Bronchial epithelial cell (primary cell): ENCODE data around the gene VTI1A. TPM values are rescaled to one million over a fixed set of nuclear protein-coding genes. Genes with fewer than 3 reads are reported as not detected.

Experiments used
- DNase-seq: peaks from one replicate; pipeline ENCODE4 v3.0.0-alpha.2; 2010; ENCODE audit warnings: low read depth
- FAIRE-seq: peaks from 2 replicates; lab custom pipeline; 2011; peaks lifted over from hg19 to GRCh38; lab: Jason Lieb, UNC
- H3K27me3 ChIP-seq: 2 replicates; pipeline ENCODE4 v1.5.1; 2011; ENCODE audit warnings: low read length; ENCODE audit not compliant: control insufficient read depth, insufficient read depth
- H3K36me3 ChIP-seq: 2 replicates; pipeline ENCODE4 v1.5.1; 2011; ENCODE audit warnings: low read length; ENCODE audit not compliant: control insufficient read depth, insufficient read depth
- H3K4me3 ChIP-seq: 2 replicates; pipeline ENCODE4 v1.5.1; 2011; ENCODE audit warnings: mild to moderate bottlenecking, low read depth, low read length, control low read depth
- total RNA-seq: library from RNA; depleted of rRNA; stranded (reverse); fragments of >200 nt; gene quantifications from 2 replicates; pipeline ENCODE4 v1.2.1, GENCODE V29; 2014
- TF ChIP-seq, protein P1 (sequence below): IDR thresholded peaks from 2 replicates; pipeline ENCODE4 v1.5.1; 2011; ENCODE audit warnings: mild to moderate bottlenecking, moderate library complexity, low read length, control low read depth, inconsistent platforms; ENCODE audit not compliant: insufficient read depth, severe bottlenecking

VTI1A gene
- total RNA-seq, 1 donor from 2014 or later, result 36.6 TPM

DNA sequence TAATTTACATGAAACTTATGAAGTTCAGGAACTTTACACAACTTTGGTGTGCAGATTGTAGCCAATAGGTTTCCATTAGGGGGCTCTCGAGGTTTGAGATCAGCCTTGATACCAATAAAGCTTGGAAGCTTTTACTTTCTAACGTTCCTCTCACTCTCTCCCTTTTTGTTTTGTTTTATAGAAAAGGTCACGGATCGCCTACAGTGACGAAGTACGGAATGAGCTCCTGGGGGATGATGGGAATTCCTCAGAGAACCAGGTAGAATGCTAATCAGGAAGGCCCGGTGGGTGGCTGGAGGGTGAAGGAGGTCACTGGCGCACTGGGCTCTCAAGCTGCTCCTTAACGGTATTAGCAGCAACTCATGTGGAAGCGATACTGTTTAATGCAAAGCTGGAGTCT is 79.9 kb downstream of the VTI1A start:
- Histone ChIP-seq H3K4me3 (no peak overlapping the region), H3K27me3 (no peaks in the 10 kb centered on the region), H3K36me3 (no peaks in the 10 kb centered on the region)
- DNase-seq (no peak), FAIRE-seq (no peak)
- TF ChIP-seq, protein P1, sequence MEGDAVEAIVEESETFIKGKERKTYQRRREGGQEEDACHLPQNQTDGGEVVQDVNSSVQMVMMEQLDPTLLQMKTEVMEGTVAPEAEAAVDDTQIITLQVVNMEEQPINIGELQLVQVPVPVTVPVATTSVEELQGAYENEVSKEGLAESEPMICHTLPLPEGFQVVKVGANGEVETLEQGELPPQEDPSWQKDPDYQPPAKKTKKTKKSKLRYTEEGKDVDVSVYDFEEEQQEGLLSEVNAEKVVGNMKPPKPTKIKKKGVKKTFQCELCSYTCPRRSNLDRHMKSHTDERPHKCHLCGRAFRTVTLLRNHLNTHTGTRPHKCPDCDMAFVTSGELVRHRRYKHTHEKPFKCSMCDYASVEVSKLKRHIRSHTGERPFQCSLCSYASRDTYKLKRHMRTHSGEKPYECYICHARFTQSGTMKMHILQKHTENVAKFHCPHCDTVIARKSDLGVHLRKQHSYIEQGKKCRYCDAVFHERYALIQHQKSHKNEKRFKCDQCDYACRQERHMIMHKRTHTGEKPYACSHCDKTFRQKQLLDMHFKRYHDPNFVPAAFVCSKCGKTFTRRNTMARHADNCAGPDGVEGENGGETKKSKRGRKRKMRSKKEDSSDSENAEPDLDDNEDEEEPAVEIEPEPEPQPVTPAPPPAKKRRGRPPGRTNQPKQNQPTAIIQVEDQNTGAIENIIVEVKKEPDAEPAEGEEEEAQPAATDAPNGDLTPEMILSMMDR, result no peak

DNA sequence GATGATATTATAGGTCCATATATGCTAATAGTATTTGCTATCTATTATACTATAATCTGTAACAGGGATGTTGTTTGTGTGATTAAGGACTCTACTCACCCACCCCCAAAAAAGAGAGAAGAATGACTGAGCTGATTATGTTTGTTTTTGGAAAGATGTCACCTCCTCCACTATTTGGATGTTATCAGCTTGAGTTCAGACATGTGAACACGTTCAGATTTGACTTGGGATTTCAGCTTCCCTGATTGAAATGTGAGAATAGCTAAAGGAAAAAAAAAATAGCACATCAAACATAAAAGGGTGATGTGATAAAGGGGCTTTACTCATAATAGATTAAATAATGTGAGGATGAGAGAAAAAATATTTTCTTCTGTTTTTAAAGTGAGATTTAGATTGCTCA is 81.2 kb downstream of the VTI1A start:
- Histone ChIP-seq H3K36me3 (no peaks in the 10 kb centered on the region), H3K4me3 (no peak overlapping the region), H3K27me3 (no peaks in the 10 kb centered on the region)
- no peak for DNase-seq
- TF ChIP-seq, protein P1, result no peak
- FAIRE-seq, result no peak

DNA sequence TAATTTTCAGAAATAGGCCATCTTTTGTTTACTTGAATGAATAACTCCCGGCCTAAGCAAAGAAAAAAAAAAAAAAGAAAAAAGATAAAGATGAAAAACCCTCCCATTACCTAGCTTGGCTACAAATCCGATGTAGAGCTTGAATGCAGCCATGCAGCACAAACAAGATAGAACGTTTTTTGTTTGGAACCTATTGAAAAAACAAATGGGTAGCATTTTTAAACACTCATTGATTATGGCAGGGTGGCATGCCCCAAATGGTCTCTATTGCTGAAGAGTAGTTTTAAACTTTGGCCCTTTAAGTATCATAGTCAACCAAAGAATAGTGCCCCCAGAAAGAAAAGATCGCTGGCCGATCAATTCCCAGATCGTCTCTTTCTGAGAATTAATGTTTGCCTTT is 84.4 kb downstream of the VTI1A start:
- TF ChIP-seq, protein P1, result no peak
- no peaks in the 10 kb centered on the region for H3K36me3 ChIP-seq
- H3K27me3 ChIP-seq, result no peaks in the 10 kb centered on the region
- FAIRE-seq (no peak), DNase-seq (no peak)
- H3K4me3 ChIP-seq, result no peak overlapping the region

DNA sequence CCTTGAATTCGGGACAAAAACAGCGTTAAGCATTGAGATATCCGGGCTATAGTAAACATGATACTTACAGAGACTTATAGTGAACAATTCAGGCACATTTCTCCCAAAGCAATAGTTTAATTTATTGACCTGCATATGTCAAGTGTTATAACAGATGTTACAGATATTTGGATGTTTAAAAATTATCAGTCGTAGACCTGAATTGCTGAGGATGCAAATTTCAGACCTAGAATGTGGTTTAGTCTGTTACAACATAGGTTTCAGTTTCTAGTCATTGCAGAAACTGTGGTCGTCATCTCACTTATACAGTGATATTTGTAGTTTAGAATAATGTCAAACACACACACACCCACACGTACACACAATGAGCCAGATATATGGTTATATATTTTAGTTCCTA is 85.2 kb downstream of the VTI1A start:
- DNase-seq, result no peak
- H3K4me3 ChIP-seq, result no peak overlapping the region

DNA sequence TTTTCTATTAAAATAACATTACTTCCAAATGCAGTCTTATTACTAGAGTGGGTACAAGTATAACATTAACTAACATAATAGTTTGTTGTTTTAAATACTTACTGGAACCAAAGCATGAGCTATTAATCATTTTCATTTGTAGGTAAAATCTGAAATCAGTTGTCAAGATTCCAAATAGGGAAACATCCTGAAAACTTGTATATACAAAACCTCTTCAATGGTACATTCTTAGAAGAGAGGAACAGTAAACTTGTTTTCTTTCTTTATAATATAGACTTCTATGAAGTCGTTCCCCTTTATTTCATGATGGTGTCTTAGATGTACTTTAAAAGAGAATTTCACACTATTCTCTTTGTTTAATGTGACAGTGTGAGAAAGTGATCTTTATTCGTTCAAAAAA is 85.9 kb downstream of the VTI1A start:
- TF ChIP-seq, protein P1, result no peak
- FAIRE-seq (no peak), DNase-seq (no peak)
- H3K36me3 ChIP-seq, result no peaks in the 10 kb centered on the region
- no peak overlapping the region for H3K4me3 ChIP-seq
- H3K27me3 ChIP-seq, result no peaks in the 10 kb centered on the region

More for the DNA sequence above, 85.2 kb downstream of the VTI1A start:
- TF ChIP-seq, protein P1, result no peak
- Histone ChIP-seq H3K27me3 (no peaks in the 10 kb centered on the region), H3K36me3 (no peaks in the 10 kb centered on the region)
- FAIRE-seq, result no peak

DNA sequence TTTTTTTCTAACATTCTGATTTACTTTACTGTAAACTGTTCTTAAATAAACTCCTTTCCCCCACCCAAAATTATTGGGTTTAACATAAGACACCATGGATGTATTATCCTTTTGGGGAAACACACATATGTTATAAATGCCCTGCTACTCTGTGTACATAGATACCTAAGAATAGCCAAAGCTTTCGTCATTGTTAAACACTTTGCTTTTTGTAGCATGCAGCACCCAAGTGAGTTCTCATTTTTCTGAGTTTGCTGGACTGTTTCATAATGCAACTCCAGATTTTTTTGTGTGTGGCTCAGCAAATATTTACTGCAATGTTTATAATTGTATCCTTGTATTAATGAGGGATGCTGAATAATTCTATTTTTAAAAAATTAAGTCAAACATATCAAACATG is 86.9 kb downstream of the VTI1A start:
- Histone ChIP-seq H3K4me3 (no peak overlapping the region), H3K27me3 (no peaks in the 10 kb centered on the region), H3K36me3 (peaks cover 1% of the 10 kb centered on the region)
- FAIRE-seq, result no peak
- DNase-seq, result no peak
- TF ChIP-seq, protein P1, result no peak
